Endothelial cell of umbilical vein (primary cell): ENCODE measurements around the gene PLCB4.

Experiments used
- EZH2 ChIP-seq: IDR thresholded peaks from 2 replicates; pipeline ENCODE4 v1.6.1; 2012; ENCODE audit warnings: borderline replicate concordance, low read depth, mild to moderate bottlenecking, moderate library complexity, low read length, inconsistent platforms; ENCODE audit not compliant: severe bottlenecking
- FOS ChIP-seq: IDR thresholded peaks from 2 replicates; pipeline ENCODE4 v1.6.1; 2011; ENCODE audit warnings: mild to moderate bottlenecking, low read length, moderate library complexity, borderline replicate concordance; ENCODE audit not compliant: insufficient read depth
- JUN ChIP-seq: IDR thresholded peaks from 2 replicates; pipeline ENCODE4 v1.6.1; 2011; ENCODE audit warnings: borderline replicate concordance, low read depth; ENCODE audit not compliant: insufficient read length, insufficient read depth
- MYC ChIP-seq: IDR thresholded peaks from one replicate; pipeline ENCODE4 v1.6.1; 2011; ENCODE audit warnings: mild to moderate bottlenecking, low read depth, low read length
- POLR2A ChIP-seq: IDR thresholded peaks from 2 replicates; pipeline ENCODE4 v1.6.1; 2012; ENCODE audit warnings: low read depth, mild to moderate bottlenecking, control low read depth, low read length
- POLR2AphosphoS5 ChIP-seq: IDR thresholded peaks from 2 replicates; pipeline ENCODE4 v1.6.1; 2012; ENCODE audit warnings: low read depth, mild to moderate bottlenecking, control low read depth, low read length, moderate library complexity; ENCODE audit not compliant: insufficient read depth
- TF ChIP-seq, protein P1 (sequence below), 2 donors: IDR thresholded peaks; 1 replicate in 1 of 2; 2 replicates in 1 of 2; pipeline ENCODE4 v1.5.1; 2011; ENCODE audit warnings: low read length in 2 of 2, mild to moderate bottlenecking in 2 of 2, moderate library complexity in 2 of 2, control low read depth in 1 of 2, inconsistent platforms in 1 of 2, low read depth in 1 of 2; ENCODE audit not compliant: insufficient read depth in 1 of 2; ENCODE audit errors: extremely low read depth in 1 of 2
- TF ChIP-seq, protein P2 (sequence below): IDR thresholded peaks from 2 replicates; pipeline ENCODE4 v1.6.1; 2011; ENCODE audit not compliant: insufficient read depth, insufficient read length

DNA sequence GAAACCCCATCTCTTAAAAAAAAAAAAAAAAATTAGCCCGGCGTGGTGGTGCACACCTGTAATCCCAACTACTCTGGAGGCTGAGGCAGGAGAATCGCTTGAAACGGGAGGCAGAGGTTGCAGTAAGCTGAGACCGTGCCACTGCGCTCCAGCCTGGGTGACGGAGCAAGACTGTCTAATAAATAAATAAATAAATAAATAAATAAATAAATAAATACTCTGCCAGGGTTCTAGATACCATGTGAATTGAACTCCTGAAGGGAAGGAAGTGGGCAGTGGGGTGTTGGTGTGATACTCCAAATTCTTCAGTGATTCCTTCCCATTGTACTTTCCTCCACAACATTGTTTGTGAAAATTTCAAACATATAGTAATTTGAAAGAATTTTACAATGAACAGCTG lies 100.5 kb downstream of the PLCB4 start:
- TF ChIP-seq JUN (no peak), POLR2AphosphoS5 (no peak), EZH2 (no peak), POLR2A (no peak), MYC (no peak), FOS (no peak)
- TF ChIP-seq, protein P1, sequence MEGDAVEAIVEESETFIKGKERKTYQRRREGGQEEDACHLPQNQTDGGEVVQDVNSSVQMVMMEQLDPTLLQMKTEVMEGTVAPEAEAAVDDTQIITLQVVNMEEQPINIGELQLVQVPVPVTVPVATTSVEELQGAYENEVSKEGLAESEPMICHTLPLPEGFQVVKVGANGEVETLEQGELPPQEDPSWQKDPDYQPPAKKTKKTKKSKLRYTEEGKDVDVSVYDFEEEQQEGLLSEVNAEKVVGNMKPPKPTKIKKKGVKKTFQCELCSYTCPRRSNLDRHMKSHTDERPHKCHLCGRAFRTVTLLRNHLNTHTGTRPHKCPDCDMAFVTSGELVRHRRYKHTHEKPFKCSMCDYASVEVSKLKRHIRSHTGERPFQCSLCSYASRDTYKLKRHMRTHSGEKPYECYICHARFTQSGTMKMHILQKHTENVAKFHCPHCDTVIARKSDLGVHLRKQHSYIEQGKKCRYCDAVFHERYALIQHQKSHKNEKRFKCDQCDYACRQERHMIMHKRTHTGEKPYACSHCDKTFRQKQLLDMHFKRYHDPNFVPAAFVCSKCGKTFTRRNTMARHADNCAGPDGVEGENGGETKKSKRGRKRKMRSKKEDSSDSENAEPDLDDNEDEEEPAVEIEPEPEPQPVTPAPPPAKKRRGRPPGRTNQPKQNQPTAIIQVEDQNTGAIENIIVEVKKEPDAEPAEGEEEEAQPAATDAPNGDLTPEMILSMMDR (IDR thresholded peaks at IDR 0.05; ENCODE audit: extremely low read depth in 1 of 2, insufficient read depth in 1 of 2, low read depth in 1 of 2, low read length in 2 of 2), result no peak
- TF ChIP-seq, protein P2, sequence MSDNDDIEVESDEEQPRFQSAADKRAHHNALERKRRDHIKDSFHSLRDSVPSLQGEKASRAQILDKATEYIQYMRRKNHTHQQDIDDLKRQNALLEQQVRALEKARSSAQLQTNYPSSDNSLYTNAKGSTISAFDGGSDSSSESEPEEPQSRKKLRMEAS, result no peak
